GM18511 (cell line): ENCODE measurements around the gene RIC3.
"Not testable (repeated sequence)": the region's sequence is repeated elsewhere in the genome, so short reads cannot be mapped to it uniquely, and the experiment has no call there.

ENCODE experiments used
- ATAC-seq: cut with Tn5 transposase; IDR thresholded peaks from one replicate; pipeline ENCODE4 v1.9.1; 2021; ENCODE audit warnings: mild to moderate bottlenecking, moderate library complexity; ENCODE audit not compliant: unreplicated experiment

The RIC3 gene

DNA sequence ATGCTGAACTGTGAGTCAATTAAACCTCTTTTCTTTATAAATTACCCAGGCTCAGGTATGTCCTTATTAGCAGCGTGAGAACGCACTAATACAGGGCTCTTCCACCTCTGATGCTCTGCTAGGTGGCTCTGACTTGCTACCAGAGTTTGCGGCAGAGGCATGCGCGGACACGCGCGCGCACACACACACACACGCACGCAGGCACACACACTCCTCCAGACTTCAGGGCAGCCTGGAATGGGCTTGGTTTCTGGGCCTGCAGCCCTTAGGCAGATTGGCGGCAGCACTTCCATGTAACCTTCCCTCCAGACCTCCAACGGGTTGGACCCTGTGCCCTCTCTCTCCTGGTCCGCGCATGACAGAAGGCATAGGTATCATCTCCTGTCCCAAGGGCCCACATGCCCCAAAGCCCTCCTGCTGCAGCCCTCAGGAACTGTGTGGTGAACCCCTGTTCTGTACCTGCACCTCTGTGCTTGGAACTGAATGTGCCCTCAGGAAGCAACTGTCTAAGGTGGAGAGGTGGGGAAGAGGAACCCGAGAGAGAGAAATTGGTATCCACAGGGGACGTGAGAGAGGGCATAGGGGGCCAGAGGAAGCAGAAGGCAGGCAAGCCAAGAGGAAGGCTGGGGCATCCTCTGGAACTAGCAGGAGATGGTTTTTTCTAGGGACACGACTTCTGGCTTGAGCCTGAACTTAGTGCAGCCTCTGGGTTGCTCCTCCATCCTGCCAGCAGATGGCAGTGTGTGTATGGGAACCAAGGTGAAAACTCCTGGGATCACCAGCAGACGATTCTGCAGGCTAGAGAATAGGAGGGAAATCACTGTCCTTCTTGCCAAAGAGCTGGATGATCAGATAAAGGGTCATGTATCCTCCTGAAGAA is 23.4 kb upstream of the RIC3 start:
- no peak for ATAC-seq

DNA sequence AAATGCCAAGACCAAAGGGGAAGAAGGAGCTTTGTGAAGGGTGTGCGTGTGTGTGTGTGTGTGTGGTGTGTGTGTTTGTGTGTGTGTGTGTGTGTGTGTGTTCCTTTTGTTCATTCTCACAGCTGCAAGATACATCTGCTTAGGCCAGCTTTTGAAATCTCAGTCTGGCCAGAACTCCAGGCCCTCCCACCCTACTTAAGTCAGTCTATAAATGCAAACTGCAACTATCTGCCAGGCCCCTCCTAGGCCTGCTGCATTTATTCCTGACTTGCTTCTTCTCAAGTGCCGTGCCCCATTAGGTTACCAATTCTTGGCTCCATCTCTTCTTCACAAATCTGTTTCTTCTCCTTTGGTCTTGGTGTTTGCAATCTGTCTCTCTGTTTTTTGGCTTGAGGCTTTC is 21.6 kb upstream of the RIC3 start:
- ATAC-seq, result no peak

DNA sequence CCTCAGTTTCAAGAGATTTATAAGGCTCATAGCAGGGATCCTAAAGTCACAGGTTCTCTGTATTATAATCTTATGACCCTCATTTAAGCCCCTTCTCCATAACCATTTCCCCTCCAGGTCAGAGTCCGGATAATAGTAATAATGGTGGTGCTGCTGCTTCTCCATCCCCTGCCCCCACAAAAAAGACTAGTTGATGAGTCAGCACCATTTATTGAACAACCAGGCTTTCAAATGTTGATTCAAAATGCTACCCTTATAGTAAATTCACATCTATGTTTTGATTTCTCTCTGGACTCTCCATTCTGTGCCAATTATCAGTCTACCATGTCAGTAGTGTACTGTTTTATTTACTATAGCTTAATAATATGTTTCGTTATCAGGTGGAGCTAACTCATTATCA is 17.6 kb upstream of the RIC3 start:
- ATAC-seq, result no peak

DNA sequence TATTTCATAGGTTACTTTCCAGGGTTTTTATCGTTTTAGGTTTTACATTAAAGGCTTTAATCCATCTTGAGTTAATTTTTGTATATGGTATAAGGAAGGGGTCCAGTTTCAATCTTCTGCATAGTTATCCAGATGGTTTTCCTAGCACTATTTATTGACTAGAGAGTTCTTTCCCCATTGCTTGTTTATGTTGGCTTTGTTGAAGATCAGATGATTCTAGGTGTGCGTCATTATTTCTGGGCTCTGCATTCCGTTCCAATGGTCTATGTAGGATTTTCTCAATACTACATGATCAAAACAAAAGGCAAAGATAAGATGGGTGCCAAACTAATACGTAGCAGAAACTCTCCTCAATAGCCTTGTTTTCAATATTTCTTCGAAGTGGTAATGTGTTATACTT is 14.3 kb upstream of the RIC3 start:
- ATAC-seq, result no peak

DNA sequence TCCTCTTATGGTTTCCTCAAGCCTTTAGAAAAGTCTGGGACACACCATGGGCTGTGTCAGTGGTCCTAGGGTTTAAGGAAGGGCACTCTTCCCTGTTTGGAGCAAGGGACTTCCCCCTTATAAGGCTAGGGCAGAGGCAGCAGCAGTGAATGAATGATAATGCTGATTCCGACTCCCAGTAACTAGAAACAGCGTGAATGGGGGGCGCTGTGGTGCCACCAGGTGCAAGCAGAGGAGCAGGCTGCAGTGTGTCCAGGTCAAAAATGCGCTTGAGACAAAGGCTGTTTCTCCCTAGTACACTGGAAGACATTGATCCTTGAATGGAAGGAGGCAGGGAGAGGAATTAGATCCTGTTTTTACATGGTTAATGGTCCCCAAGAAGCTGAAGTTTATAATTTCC is 11.6 kb upstream of the RIC3 start:
- ATAC-seq, result no peak

DNA sequence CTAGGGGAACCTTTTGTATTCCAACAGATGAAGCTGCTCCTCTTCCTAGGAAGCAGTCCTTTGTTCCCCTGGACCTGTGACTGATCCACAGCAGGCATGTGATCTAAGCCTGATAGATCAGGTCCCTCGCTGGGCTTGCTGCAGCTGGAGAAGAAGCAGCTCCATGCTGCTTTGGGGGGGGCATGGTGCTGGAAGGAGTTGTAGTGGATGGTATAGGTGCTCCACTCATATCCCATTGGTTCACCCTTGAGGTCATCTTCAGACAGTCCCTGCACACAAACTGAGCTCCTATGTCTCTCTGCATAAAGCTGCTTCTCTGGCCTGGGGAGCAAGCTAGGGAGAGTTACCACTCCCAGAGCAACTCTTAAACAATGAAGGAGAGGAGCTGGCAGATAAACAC is 9.5 kb upstream of the RIC3 start:
- ATAC-seq, result no peak

DNA sequence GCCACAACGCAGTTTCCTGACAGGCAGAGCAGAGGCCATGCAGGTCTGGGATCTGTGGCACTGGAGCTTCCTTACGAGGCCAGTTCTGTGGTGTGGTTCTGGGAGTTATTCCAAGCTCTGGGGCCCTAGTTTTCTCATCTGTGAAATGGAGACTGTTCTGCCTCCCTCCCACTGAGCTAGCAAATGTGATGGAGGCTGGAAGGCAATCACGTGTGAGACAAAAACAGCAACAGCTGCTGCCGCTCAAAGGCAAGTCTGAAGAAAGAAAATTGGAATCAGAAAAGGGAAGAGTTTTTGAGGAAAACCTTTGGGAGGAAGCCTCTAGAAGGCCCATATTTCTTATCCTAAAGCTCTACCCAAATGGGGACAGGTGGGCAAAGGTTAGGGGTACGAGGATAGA is 8.3 kb upstream of the RIC3 start:
- ATAC-seq, result no peak

DNA sequence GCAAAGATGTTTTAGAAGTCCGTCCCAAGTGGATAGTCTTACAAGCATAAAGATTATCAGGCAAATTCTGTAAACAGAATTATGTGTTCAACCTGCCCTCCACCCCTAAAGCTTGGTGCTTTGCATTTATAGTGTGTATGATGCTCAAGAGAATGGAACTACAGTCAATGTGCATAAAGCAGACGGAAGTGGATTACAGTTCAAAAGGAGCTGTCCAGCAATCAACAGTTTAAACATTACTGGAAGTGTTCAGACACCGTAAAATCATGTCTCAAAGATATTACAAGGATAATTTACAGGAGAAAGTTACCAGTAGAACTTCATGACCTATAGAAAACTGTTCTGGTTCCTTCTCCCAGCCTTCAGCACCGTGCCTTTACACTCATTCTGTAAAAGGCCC is 1.0 kb downstream of the RIC3 start:
- no peak for ATAC-seq

DNA sequence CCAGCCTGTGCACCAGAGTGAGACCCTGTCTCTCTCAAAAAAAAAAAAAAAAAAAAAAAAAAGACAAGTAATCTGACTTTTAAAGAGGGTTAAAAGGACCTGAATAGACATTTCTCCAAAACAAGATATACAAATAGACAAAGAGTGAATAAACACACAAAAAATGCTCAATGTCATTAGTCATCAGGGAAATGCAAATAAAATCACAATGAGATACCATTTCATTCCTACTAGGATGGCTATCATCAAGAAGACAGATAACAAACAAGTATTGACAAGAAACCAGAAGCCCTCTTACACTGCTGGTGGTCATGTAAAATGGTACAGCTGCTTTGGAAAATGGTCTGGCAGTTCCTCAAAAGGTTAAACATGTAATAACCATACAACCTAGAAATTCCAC is 4.1 kb downstream of the RIC3 start:
- ATAC-seq, result no peak

DNA sequence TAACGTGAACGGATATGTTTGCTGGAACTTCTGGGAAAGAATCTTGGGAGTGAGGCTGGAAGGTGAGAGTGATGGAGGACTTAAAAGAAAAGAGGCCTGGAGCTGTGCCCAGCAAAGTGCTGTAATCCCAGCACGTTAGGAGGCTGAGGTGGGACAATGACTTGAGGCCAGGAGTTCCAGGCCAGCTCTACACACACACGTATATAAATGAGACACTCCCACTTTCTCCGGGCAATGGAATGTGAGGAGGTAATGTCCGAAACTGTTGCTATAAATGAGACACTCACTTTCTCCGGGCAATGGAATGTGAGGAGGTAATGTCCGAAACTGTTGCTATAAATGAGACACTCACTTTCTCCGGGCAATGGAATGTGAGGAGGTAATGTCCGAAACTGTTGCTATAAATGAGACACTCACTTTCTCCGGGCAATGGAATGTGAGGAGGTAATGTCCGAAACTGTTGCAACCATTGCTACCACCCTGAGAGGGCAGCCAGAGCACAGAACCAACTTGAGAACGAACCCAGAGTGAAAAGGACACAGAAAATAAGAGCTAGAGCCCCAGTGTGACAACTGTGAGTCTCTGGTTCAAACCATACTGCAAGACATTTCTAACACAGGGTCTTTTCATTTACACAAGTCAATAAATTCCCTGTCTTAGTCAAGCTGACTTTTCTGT is 7.1 kb downstream of the RIC3 start:
- not testable (repeated sequence) for ATAC-seq

DNA sequence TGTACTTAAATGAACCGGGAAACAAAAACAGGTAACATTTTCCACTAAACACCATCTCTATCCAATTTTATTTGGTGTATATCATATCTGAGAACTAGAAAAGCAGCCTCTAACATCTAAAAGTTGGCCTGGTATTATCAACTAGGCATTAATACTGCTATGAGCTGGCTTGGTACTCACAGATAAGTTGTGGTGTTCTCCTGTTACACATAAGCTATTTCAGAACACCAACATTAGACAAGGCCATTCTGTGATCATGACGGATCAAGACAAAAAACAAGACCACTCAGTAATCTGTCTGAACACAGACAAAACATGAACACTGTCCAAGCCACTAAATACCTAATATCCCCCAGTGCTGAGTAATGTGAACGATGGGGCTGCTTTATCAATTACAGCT is 11.9 kb downstream of the RIC3 start:
- ATAC-seq, result no peak

DNA sequence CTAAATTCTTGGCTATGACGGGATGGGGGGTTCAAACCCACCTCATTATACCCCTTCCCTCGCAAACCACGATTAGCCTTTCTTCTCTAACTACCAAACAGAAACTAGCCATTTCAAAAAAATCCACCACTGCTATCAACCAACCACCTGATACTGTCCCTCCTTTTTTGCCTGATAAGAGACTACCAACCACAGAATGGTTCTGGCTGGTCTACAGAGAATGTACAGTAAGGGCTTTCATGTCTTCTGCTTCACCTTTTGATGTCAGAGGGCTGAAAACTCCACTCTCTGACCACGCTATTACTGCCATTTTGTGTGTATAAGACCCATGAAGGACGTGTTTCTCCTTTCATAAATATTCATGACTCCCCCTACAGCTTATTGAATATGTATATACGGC is 19.1 kb downstream of the RIC3 start:
- no peak for ATAC-seq

DNA sequence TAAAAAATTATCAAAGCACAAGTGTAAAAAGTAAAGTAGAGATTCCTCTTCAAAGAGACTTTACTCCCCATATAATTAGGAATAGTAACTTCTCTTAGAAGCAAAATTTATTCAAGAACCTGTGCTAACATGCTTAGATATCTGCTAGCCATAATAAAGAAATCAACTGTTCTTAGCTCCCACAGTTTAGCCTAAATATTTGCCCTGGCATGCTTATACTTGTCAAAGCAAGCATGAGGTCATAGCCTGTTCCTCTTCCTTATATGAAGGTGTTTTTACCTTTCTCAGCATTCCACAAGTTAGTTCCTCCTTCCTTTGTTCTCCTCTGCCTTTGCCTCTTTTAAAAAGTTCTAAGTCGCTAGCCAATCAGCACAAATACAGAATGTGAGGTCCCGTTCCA is 30.3 kb downstream of the RIC3 start:
- no peak for ATAC-seq

DNA sequence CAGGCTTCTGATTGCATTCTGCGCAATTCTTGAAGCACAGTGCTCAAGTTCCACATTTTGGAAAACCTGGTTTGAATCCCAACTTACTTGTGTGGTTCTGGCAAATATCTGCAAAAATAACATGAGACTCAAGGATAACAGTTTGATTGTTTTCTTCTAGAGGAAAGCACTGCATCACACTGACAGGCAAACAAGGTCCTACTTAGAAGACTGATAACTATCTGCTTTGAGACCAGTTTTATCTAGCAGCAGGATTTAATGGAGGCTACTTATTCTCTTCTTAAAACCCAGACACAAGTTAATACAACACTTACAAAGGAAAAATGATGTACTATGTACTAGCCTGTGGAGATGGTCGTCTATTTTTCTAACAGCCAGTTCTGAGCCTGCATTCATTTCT is 41.4 kb downstream of the RIC3 start:
- ATAC-seq, result no peak

DNA sequence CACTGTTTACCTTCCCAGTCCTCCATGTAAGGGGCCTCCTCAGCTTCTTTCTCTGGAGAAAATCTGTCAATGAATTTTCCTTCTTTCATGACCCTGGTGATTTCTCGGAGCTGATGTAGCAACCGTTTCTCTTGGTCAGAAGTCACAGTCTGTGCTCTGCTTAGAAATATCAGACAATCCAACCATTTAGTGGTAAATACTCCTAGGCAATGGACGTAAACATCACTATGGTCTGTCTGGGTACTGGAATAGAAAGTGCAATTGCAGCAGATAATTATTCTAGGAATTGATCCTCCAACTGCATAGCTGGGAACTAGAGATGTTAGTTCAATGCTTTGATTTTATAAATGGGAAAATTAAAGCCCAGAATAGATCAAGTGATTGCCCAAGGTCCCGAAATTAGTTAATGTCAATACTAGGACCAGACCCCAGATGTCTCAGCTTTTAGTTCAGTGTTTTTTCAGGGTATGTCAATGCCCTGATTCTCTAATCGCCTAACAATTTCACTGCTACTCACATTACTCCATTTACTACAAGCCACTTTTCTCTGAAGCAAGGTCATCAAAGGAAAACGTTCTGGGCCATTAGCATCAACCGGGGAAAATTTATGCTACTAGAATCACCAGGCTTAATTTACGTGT is 42.1 kb downstream of the RIC3 start:
- ATAC-seq, result no peak

DNA sequence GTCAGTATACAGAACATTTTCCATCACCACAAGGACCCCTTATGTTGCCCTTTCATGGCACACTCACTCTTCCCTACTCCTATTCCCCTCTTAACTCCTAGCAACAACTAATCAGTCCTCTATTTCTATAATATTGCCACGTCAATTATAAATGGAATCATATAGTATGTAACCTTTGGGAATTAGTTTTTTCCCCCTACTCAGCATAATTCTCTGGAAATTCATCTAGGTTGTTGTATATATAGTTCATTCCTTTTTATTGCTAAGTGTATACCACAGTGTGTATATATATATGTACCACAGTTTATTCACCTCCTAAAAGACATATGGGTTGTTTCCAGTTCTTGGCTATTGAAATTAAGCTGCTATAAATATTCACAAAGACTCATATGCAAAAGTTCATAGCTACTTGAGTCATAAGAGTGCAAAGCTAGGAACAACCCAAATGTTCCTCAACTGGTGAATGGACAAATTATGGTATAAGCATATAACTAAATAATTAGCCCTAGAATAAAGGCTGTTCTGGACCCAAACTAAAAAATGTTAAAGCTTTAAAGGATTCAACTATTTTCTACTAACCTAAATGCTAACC is 46.6 kb downstream of the RIC3 start:
- no peak for ATAC-seq

DNA sequence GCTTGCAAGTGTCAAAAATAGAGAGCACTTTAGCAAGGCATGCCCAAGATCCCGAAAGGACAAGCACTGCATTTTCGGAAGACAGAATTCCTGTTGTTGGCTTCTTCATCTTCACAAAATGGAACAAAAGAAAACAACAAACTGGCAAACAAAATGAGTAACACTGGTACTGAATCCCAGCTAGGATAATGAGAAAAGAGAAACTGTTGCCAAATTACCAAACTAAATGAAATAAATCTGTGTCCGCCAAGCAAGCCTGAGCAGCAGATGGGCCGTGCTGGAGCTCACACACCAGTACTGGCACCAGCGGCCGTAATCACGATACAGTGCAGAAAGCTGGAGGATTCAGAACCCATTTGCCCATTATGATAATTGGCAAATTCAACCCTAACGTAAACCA is 57.2 kb downstream of the RIC3 start:
- ATAC-seq, result no peak

DNA sequence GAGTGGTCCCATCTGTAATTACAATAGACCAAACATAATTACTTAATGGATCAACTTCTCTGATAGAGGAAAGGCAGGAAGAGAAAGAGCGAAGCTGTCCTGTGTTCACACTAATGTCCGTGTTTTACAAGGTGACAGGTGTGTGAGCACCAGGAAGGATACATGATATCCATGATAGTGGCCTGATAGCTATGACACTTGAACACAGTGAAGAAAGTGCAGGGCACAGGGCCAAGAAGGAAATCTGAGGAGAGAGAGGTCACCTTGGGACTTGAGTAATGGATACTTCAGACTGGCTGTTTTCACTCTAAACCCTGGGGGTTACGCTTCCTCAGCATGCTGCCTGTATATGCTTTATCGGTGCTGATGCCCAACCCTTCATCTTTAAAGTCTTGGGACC is 58.4 kb downstream of the RIC3 start:
- no peak for ATAC-seq

DNA sequence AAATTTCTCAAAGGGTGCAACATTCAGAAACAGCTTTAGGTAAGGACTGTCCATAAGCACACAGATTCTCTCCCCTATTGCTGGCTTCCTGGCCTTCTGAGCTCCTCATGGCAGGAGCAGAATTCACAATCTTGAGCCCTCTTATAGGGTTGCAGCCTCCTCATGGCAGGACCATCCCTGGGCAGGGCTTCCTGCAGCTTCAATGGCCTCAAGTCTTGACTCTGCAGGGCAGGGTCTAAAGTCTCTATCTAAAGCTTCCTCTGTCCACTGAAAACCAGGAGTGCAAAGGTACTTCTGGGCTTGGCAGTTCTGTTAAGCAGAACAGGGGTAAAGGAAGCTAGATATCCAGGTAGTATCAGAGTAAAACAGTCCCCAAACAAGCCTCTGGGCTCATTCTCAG is 59.1 kb downstream of the RIC3 start:
- no peak for ATAC-seq

DNA sequence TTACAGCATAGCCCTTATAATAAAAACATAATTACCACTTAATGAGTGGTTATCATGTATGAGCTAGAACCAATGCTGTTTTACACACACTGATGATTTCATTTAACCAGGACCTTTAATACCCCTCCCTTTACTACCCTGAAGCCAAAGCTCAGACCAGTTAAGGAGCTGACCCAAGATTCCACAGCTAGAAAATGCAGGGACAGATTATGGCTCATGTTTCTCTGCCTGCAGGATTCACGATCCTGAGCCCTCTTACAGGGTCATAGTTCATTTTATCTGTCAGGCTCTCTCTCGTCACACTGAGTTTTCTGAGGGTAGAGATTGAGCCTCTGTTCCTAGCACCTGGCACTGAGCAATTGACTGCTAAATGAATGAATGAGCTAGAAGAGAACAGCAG is 60.4 kb downstream of the RIC3 start:
- ATAC-seq, result no peak

DNA sequence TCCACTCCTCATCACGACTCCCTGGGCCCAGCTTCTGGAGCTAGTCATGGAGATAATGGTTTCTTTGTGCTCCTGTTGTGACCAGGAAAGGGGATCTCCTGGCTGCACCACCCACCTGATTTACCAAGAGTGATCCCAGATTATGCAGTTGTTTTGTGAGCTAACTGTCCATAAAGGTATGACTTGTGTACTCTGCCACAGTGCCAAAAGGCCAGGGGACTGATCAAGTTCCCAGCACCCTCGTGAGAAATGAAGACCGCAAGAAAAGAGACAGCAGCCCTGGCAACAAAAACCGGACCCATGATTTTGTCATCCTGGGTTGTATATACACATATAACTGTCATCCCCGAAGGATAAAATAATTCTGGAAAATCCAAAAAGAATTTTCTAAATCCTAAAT is 61.2 kb downstream of the RIC3 start:
- ATAC-seq, result no peak

DNA sequence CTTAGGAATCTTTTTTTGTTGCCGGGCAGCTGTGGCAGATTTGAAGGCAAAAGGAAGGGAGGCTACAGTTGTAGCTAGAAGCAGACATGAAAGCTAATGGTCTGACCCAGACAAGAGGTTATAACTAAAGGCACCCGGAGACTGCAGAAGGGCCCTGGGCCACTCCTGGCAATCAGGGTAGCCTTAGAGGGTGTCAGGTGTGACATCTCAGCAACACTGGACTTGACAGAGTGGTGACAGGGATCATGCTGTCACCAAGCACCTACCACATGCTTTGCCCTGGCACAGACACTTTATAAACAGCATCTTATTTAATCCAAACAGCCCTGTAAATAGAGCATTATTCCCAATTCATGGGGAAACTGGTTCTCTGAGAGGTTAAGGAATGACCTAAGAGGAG is 62.1 kb downstream of the RIC3 start:
- ATAC-seq, result no peak
